HG02798 (cell line): Measurements from ENCODE around the gene MINDY4B.
"Not testable (repeated sequence)": the region's sequence is repeated elsewhere in the genome, so short reads cannot be mapped to it uniquely, and the experiment has no call there.

Source experiments
- ATAC-seq: cut with Tn5 transposase; IDR thresholded peaks from one replicate; pipeline ENCODE4 v1.9.1; 2021; ENCODE audit warnings: mild to moderate bottlenecking; ENCODE audit not compliant: unreplicated experiment, poor library complexity

The MINDY4B gene

GRCh38 chr3:150857936-150858335 lies 47.3 kb downstream of the MINDY4B start:
- not testable (repeated sequence) for ATAC-seq

- no peak for ATAC-seq
Observed at GRCh38 chr3:150850191-150850590, 55.0 kb downstream of the MINDY4B start.

- ATAC-seq: no peak
Observed at GRCh38 chr3:150848864-150849263, 56.4 kb downstream of the MINDY4B start.

GRCh38 chr3:150847433-150847832 lies 57.8 kb downstream of the MINDY4B start:
- ATAC-seq: no peak

- no peak for ATAC-seq
Observed at GRCh38 chr3:150844484-150844883, 60.8 kb downstream of the MINDY4B start.

- ATAC-seq: no peak
Observed at GRCh38 chr3:150843241-150843640, 62.0 kb downstream of the MINDY4B start.

GRCh38 chr3:150840802-150841515 lies 64.3 kb downstream of the MINDY4B start:
- no peak for ATAC-seq

GRCh38 chr3:150830745-150831144 lies 74.5 kb downstream of the MINDY4B start:
- ATAC-seq: no peak

- peak; percentile 76 for ATAC-seq
Observed at GRCh38 chr3:150830094-150830681, 75.1 kb downstream of the MINDY4B start.

GRCh38 chr3:150829408-150829807 lies 75.8 kb downstream of the MINDY4B start:
- ATAC-seq: no peak

GRCh38 chr3:150828997-150829396 lies 76.2 kb downstream of the MINDY4B start:
- ATAC-seq: no peak

- ATAC-seq: no peak
Observed at GRCh38 chr3:150828261-150828660, 77.0 kb downstream of the MINDY4B start.

- ATAC-seq: no peak
Observed at GRCh38 chr3:150826466-150827282, 78.6 kb downstream of the MINDY4B start.

GRCh38 chr3:150825916-150826377 lies 79.3 kb downstream of the MINDY4B start:
- no peak for ATAC-seq

- ATAC-seq: no peak
Observed at GRCh38 chr3:150825192-150825915, 79.9 kb downstream of the MINDY4B start.

- no peak for ATAC-seq
Observed at GRCh38 chr3:150823277-150823676, 82.0 kb downstream of the MINDY4B start.

GRCh38 chr3:150822636-150823035 lies 82.6 kb downstream of the MINDY4B start:
- no peak for ATAC-seq
